Activated CD8-positive, alpha-beta T cell treated with anti-CD3 and anti-CD28 coated beads for 36 hours (primary cell): ENCODE measurements around the gene RPL32. TPM values are rescaled to one million over a fixed set of nuclear protein-coding genes. Genes with fewer than 3 reads are reported as not detected.

Source experiments
- ATAC-seq: fragments of 200-7000 bp; cut with Tn5 transposase; one replicate; pipeline ENCODE4 v1.10.0; 2021; ENCODE audit warnings: mild to moderate bottlenecking, moderate library complexity
- CTCF ChIA-PET: fragments of 350-600 bp; sonication (Branson Sonifier 250); formaldehyde crosslinking; loops from one replicate; lab custom pipeline; 2021; ENCODE audit warnings: antibody characterized with exemption; lab: Charles Lee
- POLR2A ChIA-PET: fragments of 350-600 bp; sonication (Branson Sonifier 250); formaldehyde crosslinking; loops from one replicate; lab custom pipeline; 2021; ENCODE audit warnings: antibody characterized with exemption; lab: Charles Lee
- DNase-seq: peaks from one replicate; pipeline ENCODE4 v3.0.0-alpha.2; 2020
- H3K27ac Mint-ChIP-seq: one replicate; pipeline ENCODE4 v1.8.0; 2021; ENCODE audit warnings: mild to moderate bottlenecking, mixed read lengths
- H3K27me3 Mint-ChIP-seq: one replicate; pipeline ENCODE4 v1.8.0; 2021; ENCODE audit warnings: mixed read lengths
- H3K36me3 Mint-ChIP-seq: one replicate; pipeline ENCODE4 v1.8.0; 2021; ENCODE audit warnings: low read depth, mixed read lengths
- H3K4me1 Mint-ChIP-seq: one replicate; pipeline ENCODE4 v1.8.0; 2021; ENCODE audit warnings: low read depth, mixed read lengths
- H3K4me3 Mint-ChIP-seq: one replicate; pipeline ENCODE4 v1.8.0; 2021; ENCODE audit warnings: mild to moderate bottlenecking, moderate library complexity, mixed read lengths
- H3K9me3 Mint-ChIP-seq: one replicate; pipeline ENCODE4 v1.8.0; 2021; ENCODE audit warnings: mixed read lengths
- intact Hi-C: fragments of 100-400 bp; cut with micrococcal nuclease; formaldehyde crosslinking; loops from one replicate; pipeline ENCODE4 v1.10.0; 2022
- total RNA-seq, 2 experiments: library from RNA; stranded (reverse); gene quantifications; one replicate each; pipeline ENCODE4 v1.2.3, GENCODE V29; 2021
- TF ChIP-seq, protein P1 (sequence below): fragments of 200-600 bp; IDR thresholded peaks from one replicate; pipeline ENCODE4 v1.8.0; 2022; ENCODE audit warnings: antibody characterized with exemption, mild to moderate bottlenecking

The RPL32 gene
- total RNA-seq, 2 experiments from 2014 or later = 2,861 to 2,981 TPM

DNA sequence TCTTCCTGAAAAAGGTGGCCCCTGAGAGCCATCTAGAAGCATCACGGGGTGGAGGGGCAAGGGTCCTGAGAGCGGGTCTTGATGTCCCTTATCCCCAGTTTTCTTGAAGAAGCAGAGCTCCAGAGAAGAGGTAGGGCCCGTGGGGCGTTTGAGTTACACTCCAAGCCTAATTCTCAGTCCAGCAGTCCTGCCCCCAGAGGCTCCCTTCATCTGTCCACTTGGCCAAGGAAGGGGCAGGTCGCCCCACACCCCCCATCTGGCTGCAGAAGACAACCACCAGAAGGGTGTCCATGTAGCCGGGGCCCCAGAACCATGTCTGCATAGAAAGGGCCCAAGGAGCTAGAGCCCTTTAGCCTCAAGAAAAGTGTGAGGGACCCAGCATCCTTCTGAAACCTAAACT is 25.5 kb upstream of the RPL32 start:
- TF ChIP-seq, protein P1, sequence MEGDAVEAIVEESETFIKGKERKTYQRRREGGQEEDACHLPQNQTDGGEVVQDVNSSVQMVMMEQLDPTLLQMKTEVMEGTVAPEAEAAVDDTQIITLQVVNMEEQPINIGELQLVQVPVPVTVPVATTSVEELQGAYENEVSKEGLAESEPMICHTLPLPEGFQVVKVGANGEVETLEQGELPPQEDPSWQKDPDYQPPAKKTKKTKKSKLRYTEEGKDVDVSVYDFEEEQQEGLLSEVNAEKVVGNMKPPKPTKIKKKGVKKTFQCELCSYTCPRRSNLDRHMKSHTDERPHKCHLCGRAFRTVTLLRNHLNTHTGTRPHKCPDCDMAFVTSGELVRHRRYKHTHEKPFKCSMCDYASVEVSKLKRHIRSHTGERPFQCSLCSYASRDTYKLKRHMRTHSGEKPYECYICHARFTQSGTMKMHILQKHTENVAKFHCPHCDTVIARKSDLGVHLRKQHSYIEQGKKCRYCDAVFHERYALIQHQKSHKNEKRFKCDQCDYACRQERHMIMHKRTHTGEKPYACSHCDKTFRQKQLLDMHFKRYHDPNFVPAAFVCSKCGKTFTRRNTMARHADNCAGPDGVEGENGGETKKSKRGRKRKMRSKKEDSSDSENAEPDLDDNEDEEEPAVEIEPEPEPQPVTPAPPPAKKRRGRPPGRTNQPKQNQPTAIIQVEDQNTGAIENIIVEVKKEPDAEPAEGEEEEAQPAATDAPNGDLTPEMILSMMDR = no peak
- H3K4me1 Mint-ChIP-seq = peaks cover 6% of the 10 kb centered on the region

DNA sequence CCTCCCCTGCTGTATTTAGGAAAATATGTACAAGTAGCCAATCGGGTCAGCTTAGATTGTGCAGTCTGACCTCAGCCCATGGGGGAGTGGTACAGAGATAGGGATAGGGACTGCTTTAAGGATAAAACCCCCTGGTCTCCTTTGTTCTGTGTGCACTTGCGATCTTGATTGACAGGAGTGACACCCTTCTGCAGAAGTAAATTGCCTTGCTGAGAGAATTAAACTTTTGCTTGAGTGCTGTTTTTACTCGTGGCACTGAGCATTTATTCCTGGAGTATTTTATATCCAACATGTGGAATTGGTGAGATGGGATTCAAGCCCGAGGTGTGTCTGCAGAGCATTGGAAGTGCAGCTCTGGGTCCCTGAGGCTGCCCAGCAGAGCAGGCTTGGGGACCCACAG is 23.9 kb upstream of the RPL32 start:
- Mint-ChIP-seq H3K27ac (no peak overlapping the region), H3K9me3 (peaks cover 5% of the 10 kb centered on the region), H3K27me3 (peaks cover 7% of the 10 kb centered on the region), H3K4me1 (peaks cover 6% of the 10 kb centered on the region), H3K4me3 (no peak overlapping the region), H3K36me3 (no peaks in the 10 kb centered on the region)
- DNase-seq (no peak), ATAC-seq (no peak)
- CTCF ChIA-PET = no interaction called here
- POLR2A ChIA-PET = no interaction called here
- intact Hi-C loops = no loop called here
- TF ChIP-seq, protein P1 = no peak

More for the DNA sequence above, 25.5 kb upstream of the RPL32 start:
- DNase-seq = no peak
- Mint-ChIP-seq H3K4me3 (no peak overlapping the region), H3K27me3 (peaks cover 7% of the 10 kb centered on the region), H3K27ac (no peak overlapping the region), H3K9me3 (peaks cover 5% of the 10 kb centered on the region), H3K36me3 (no peaks in the 10 kb centered on the region)
- intact Hi-C loops = no loop called here
- POLR2A ChIA-PET = interaction anchor here (0.8 kb wide), 1 partner anchor 30 kb away, joined by 3 read pairs; no protein-coding TSS in a partner anchor
- ATAC-seq = no peak
- CTCF ChIA-PET = interaction anchor here (0.7 to 2.6 kb wide), 3 partner anchors 25 to 128 kb away, joined by 3 to 36 read pairs (median 3); no protein-coding TSS in a partner anchor

DNA sequence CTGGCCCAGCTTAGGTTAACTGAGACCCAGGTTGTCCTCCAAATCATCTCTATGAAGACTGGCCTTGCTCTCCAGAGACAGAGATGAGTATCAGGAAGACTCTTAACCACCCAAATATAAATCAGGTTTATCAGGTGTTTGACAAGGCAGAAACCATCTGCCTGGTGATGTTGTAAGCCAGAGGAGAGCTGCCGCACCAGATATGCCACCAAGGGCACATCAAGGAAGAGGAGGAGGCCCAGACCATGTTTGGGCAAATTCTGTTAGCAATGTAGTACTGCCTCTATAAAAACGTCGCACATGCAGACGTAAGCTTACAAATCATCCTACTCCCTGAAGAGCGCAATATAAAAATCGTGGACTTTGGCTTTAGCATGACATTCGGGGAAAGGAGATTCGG is 21.0 kb upstream of the RPL32 start:
- H3K27ac Mint-ChIP-seq = no peak overlapping the region
- no peak for DNase-seq
- no peak for ATAC-seq
- no peaks in the 10 kb centered on the region for H3K36me3 Mint-ChIP-seq
- POLR2A ChIA-PET = interaction anchor here (0.6 to 3.1 kb wide), 4 partner anchors 21 to 44 kb away, joined by 3 to 12 read pairs (median 5); partner anchors contain the start of gene RPL32
- intact Hi-C loops = no loop called here
- CTCF ChIA-PET = interaction anchor here (1.0 to 2.4 kb wide), 3 partner anchors 20 to 121 kb away, joined by 3 to 11 read pairs (median 4); no protein-coding TSS in a partner anchor
- no peaks in the 10 kb centered on the region for H3K4me1 Mint-ChIP-seq
- no peak overlapping the region for H3K4me3 Mint-ChIP-seq
- peaks cover 1% of the 10 kb centered on the region for H3K27me3 Mint-ChIP-seq
- peaks cover 5% of the 10 kb centered on the region for H3K9me3 Mint-ChIP-seq
- TF ChIP-seq, protein P1 = no peak

DNA sequence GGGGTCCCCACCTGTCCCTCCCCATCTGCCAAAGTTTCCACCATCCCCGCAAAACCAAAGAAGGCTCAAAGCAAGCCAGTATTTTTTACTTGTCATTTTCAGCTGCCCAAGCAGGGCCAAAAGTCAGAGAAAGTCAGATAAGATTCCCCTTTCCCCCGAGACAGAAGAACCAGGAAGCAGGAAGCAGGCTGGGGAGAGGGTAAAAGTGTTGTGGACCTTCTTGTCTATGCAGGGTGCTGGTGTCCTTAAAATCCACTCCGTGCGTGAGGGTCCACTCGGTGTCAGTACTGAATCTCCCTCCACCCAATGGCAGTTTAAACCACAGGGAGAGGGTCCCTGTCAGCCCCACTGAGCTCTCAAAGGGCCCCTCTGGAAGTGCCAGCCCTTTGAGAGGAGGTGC is 20.2 kb upstream of the RPL32 start:
- Mint-ChIP-seq H3K4me3 (no peak overlapping the region), H3K9me3 (peaks cover 5% of the 10 kb centered on the region), H3K4me1 (no peaks in the 10 kb centered on the region), H3K36me3 (no peaks in the 10 kb centered on the region), H3K27ac (no peak overlapping the region), H3K27me3 (peaks cover 1% of the 10 kb centered on the region)
- ChIA-PET POLR2A (interaction anchor here (2.0 kb wide), 1 partner anchor 29 kb away, joined by 7 read pairs; no protein-coding TSS in a partner anchor), CTCF (interaction anchor here (1.3 to 2.4 kb wide), 2 partner anchors 30 to 122 kb away, joined by 3 to 11 read pairs; no protein-coding TSS in a partner anchor)
- ATAC-seq = no peak
- intact Hi-C loops = no loop called here
- no peak for DNase-seq
- TF ChIP-seq, protein P1 = no peak

DNA sequence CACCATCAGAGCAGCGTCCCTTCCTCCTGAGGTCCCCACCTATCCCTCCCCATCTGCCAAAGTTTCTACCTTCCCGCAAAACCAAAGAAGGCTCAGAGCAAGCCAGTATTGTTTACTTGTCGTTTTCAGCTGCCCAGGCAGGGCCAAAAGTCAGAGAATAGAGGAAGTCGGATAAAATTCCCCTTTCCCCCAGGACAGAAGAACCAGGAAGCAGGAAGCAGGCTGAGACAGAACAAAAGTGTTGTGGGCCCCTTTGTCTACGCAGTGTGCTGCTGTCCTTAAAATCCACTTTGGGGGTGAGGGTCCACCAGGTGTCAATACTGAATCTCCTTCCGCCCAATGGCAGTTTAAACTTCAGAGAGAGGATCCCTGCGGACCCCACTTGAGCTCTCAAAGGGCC is 18.5 kb upstream of the RPL32 start:
- no peaks in the 10 kb centered on the region for H3K9me3 Mint-ChIP-seq
- H3K27me3 Mint-ChIP-seq = no peaks in the 10 kb centered on the region
- no peak for DNase-seq
- ATAC-seq = no peak
- H3K36me3 Mint-ChIP-seq = no peaks in the 10 kb centered on the region
- intact Hi-C loops = no loop called here
- CTCF ChIA-PET = interaction anchor here (0.7 to 1.5 kb wide), 2 partner anchors 17 to 125 kb away, joined by 3 to 4 read pairs; no protein-coding TSS in a partner anchor
- H3K4me3 Mint-ChIP-seq = no peak overlapping the region
- H3K4me1 Mint-ChIP-seq = no peaks in the 10 kb centered on the region
- H3K27ac Mint-ChIP-seq = no peak overlapping the region
- TF ChIP-seq, protein P1 = no peak
- POLR2A ChIA-PET = interaction anchor here (0.6 kb wide), 1 partner anchor 34 kb away, joined by 3 read pairs; no protein-coding TSS in a partner anchor
